Retinal pigment epithelial cell (primary cell): ENCODE results near the gene LIN52.

Experiments
- DNase-seq: peaks from one replicate; pipeline ENCODE4 v3.0.0-alpha.2; 2010; ENCODE audit warnings: low read depth
- H3K4me3 ChIP-seq: 2 replicates; pipeline ENCODE4 v1.5.1; 2011; ENCODE audit warnings: mild to moderate bottlenecking, low read length, control low read depth, moderate library complexity
- TF ChIP-seq, protein P1 (sequence below): conservative IDR thresholded peaks from 2 replicates; pipeline ENCODE4 v1.5.1; 2011; ENCODE audit warnings: low read depth, low read length, control low read depth, inconsistent platforms

Gene LIN52

DNA sequence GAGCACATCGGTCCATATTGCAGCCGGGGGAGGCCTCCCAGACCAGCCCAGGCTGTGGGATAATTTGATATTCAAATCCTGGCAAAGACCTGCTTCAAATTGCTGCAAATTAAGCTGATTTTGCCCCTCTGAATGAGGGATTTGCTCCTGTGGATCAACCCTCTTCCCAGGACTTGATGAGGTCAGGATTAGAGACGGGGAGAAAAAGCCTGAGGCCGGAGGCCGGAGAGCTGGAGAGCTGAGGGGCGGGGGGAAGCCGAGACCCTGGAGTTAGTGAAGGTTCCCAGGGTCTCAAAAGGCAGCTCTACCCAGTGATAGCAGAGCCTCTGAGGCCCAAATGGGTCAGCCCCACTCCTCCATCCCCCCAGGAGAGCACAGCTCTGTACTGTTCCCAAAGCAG is 137.0 kb downstream of the LIN52 start:
- TF ChIP-seq, protein P1, sequence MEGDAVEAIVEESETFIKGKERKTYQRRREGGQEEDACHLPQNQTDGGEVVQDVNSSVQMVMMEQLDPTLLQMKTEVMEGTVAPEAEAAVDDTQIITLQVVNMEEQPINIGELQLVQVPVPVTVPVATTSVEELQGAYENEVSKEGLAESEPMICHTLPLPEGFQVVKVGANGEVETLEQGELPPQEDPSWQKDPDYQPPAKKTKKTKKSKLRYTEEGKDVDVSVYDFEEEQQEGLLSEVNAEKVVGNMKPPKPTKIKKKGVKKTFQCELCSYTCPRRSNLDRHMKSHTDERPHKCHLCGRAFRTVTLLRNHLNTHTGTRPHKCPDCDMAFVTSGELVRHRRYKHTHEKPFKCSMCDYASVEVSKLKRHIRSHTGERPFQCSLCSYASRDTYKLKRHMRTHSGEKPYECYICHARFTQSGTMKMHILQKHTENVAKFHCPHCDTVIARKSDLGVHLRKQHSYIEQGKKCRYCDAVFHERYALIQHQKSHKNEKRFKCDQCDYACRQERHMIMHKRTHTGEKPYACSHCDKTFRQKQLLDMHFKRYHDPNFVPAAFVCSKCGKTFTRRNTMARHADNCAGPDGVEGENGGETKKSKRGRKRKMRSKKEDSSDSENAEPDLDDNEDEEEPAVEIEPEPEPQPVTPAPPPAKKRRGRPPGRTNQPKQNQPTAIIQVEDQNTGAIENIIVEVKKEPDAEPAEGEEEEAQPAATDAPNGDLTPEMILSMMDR = no peak
- H3K4me3 ChIP-seq = no peak overlapping the region
- DNase-seq = no peak

DNA sequence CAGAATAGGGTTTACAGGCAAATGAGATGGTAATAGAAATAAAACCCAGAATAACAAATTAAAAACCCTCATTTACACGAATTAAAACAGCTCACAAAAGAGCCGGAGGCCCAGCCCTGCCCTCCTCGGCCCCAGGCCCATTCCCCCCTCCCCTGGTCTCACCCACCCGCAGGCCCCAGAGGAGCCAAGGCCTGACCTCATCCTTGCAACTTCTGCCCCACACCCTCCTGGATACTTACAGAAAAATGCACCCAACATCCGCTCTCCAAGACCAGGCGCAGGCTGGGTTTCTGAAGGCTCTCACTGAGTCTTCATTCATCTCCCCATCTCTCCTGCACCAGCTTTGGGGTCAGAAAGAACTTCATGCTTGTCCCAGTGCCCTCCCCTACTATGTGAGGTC is 138.3 kb downstream of the LIN52 start:
- no peak overlapping the region for H3K4me3 ChIP-seq
- TF ChIP-seq, protein P1 = no peak
- no peak for DNase-seq

DNA sequence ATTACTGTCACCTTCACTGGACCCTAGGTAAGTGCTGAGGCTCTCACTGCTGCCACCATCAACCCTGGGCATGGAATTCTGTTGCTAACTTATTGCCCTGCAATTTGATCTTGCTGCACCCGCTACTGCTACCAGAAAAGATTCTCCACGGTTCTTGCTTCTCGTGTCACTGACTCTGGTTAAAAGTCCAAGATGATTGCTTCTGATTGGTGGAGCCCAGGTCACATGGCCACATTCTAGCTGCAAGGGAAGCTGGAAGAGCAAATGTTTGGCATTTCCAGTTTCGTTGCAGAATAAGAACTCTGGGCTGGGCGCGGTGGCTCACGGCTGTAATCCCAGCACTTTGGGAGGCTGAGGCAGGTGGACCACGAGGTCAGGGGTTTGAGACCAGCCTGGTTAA is 147.0 kb downstream of the LIN52 start:
- no peak overlapping the region for H3K4me3 ChIP-seq
- no peak for DNase-seq
- TF ChIP-seq, protein P1 = no peak

DNA sequence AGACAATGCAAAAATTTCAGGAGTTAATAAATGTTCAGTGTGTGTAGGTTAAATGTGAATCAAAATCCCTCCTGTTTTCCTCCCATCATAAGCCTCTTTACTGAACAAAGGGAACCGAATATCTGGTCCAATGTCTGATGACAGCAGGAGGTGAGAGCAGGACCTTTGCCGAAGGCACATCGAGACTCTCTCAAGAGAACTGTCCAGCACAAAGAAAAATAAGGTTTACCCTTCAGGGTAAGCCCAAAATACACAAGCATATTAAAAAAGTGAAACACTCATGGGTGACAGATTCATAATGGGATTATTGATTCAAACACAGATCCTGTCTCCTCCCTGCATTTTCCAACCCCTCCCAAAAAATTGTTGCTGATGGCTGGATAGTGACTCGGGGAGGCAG is 150.3 kb downstream of the LIN52 start:
- TF ChIP-seq, protein P1 = no peak
- H3K4me3 ChIP-seq = no peak overlapping the region
- DNase-seq = no peak

DNA sequence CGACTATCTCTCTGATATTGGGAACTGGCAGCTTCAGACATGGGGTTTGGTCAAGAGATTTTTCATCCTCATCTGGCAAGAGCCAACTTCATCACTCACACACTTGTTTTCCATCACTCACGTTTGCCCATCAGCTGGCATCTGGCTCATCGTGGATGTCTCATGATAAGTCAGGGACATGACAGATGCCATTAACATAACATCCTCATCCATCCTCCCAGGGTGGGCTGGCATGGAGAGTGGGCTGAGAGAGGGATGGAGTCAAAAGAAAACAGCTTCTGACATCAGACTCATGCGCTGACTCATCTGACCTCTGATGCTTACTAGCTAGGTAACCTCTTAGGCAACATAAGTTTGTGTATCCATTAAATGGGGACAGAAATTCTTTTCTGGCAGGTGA is 152.7 kb downstream of the LIN52 start:
- no peak for DNase-seq
- TF ChIP-seq, protein P1 = no peak
- no peak overlapping the region for H3K4me3 ChIP-seq

DNA sequence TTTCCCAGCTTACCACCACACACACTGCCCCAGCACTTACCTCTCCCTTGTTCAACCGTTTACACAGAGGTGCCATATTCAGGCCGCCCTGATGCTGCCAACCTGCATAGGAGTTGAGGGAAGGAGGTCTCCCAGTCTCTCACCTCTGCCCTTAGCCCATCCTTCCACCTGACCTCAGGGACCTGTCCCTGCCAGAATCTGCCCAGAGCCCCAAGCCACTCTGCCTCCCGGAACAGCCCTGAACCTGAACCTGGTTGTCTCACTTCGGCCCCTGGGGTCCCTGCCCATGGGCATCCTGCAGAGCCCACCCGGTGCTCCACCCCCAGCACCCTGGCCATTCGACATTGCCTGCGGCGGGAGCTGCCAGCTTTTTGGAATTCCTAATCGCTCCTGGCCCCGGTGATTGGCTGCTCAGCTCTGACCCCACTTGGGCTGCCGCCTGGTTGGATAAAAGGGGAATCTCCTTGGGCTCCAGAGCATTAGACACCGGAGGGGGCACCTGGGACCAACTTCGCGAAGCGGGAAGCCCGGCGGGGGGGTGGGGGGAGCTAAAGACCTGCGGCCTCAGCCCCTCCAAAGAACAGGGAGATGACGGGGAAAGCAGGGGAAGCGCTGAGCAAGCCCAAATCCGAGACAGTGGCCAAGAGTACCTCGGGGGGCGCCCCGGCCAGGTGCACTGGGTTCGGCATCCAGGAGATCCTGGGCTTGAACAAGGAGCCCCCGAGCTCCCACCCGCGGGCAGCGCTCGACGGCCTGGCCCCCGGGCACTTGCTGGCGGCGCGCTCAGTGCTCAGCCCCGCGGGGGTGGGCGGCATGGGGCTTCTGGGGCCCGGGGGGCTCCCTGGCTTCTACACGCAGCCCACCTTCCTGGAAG is 154.5 kb downstream of the LIN52 start, which contains the start of gene VSX2:
Gene VSX2 (plus strand): TSS at position 476 of the 874 bp plus-strand sequence. CDS start 113 bp downstream, at position 589.
- no peak within 1 kb of the TSS for H3K4me3 ChIP-seq
- no peak for DNase-seq
- TF ChIP-seq, protein P1 = no peak
